Keratinocyte (primary cell): ENCODE results near the gene ANKS1B. TPM values are rescaled to one million over a fixed set of nuclear protein-coding genes. Genes with fewer than 3 reads are reported as not detected.

Source experiments
- DNase-seq: peaks from one replicate; pipeline ENCODE4 v3.0.0-alpha.2; 2011; ENCODE audit warnings: low read depth, missing footprints, low spot score
- FAIRE-seq: peaks from 2 replicates; lab custom pipeline; 2011; peaks lifted over from hg19 to GRCh38; lab: Jason Lieb, UNC
- H2AFZ ChIP-seq: 2 replicates; pipeline ENCODE4 v1.6.0; 2012; ENCODE audit warnings: low read length, control low read depth, inconsistent platforms; ENCODE audit not compliant: control insufficient read depth
- H3K27ac ChIP-seq: 2 replicates; pipeline ENCODE4 v1.5.1; 2011; ENCODE audit warnings: low read length; ENCODE audit not compliant: control insufficient read depth, insufficient read depth
- H3K27me3 ChIP-seq: 3 replicates; pipeline ENCODE4 v1.6.0; 2011; ENCODE audit warnings: low read length; ENCODE audit not compliant: control insufficient read depth, insufficient read depth; ENCODE audit errors: extremely low read depth
- H3K36me3 ChIP-seq, 2 experiments: 2 replicates in 1 of 2; 3 replicates in 1 of 2; pipeline ENCODE4 v1.5.1; 2011; ENCODE audit warnings: low read length in 2 of 2, mild to moderate bottlenecking in 1 of 2; ENCODE audit not compliant: control insufficient read depth in 2 of 2, insufficient read depth in 2 of 2; ENCODE audit errors: extremely low read depth in 1 of 2
- H3K4me1 ChIP-seq: 3 replicates; pipeline ENCODE4 v1.5.1; 2011; ENCODE audit warnings: low read length; ENCODE audit not compliant: control insufficient read depth, insufficient read depth; ENCODE audit errors: extremely low read depth
- H3K4me2 ChIP-seq: 3 replicates; pipeline ENCODE4 v1.6.0; 2011; ENCODE audit warnings: low read depth, low read length; ENCODE audit not compliant: control insufficient read depth, insufficient read depth; ENCODE audit errors: extremely low read depth
- H3K4me3 ChIP-seq, 3 experiments: fragments of 200-600 bp in 1 of 3; sonication (generic) in 1 of 3; 2 replicates in 2 of 3; 3 replicates in 1 of 3; pipeline ENCODE4 v1.5.1; 2011 to 2016; ENCODE audit warnings: low read length in 3 of 3, mild to moderate bottlenecking in 3 of 3, control low read depth in 2 of 3, inconsistent platforms in 1 of 3, low read depth in 1 of 3, mixed read lengths in 1 of 3, mixed run types in 1 of 3, moderate library complexity in 1 of 3; ENCODE audit not compliant: control insufficient read depth in 2 of 3, insufficient read depth in 2 of 3; ENCODE audit errors: extremely low read depth in 1 of 3
- H3K79me2 ChIP-seq: 2 replicates; pipeline ENCODE4 v1.6.0; 2012; ENCODE audit warnings: low read length; ENCODE audit not compliant: control insufficient read depth, insufficient read depth
- H3K9ac ChIP-seq: 3 replicates; pipeline ENCODE4 v1.6.0; 2011; ENCODE audit warnings: low read length; ENCODE audit not compliant: control insufficient read depth, insufficient read depth; ENCODE audit errors: extremely low read depth
- H3K9me1 ChIP-seq: 3 replicates; pipeline ENCODE4 v1.6.0; 2011; ENCODE audit warnings: low read length; ENCODE audit not compliant: control insufficient read depth, insufficient read depth; ENCODE audit errors: extremely low read depth
- H3K9me3 ChIP-seq: 2 replicates; pipeline ENCODE4 v1.5.1; 2012; ENCODE audit warnings: low read depth, low read length; ENCODE audit not compliant: control insufficient read depth
- H4K20me1 ChIP-seq: 3 replicates; pipeline ENCODE4 v1.6.0; 2011; ENCODE audit warnings: low read length; ENCODE audit not compliant: control insufficient read depth, insufficient read depth; ENCODE audit errors: extremely low read depth
- CTCF ChIP-seq, 3 experiments: IDR thresholded peaks in 1 of 3; conservative IDR thresholded peaks in 1 of 3; optimal IDR thresholded peaks in 1 of 3; 2 replicates in 2 of 3; 3 replicates in 1 of 3; pipeline versions ENCODE3 to v1.5.1; 2011; ENCODE audit warnings: low read length in 3 of 3, mild to moderate bottlenecking in 3 of 3, moderate library complexity in 2 of 3, control low read depth in 1 of 3, inconsistent platforms in 1 of 3; ENCODE audit not compliant: insufficient read depth in 2 of 3; ENCODE audit errors: extremely low read depth in 1 of 3
- EZH2 ChIP-seq: IDR thresholded peaks from one replicate; pipeline ENCODE4 v1.6.1; 2012; ENCODE audit warnings: inconsistent platforms, mild to moderate bottlenecking, low read length, moderate library complexity
- dilution Hi-C: fragments of 300-500 bp; cut with MboI; formaldehyde crosslinking; loops from one replicate; pipeline ENCODE4 v1.7.0; 2020; ENCODE audit warnings: low sequenced_read_pairs; ENCODE audit not compliant: extremely low pct_ligation_motif_present
- polyA plus RNA-seq, 5 experiments: library from polyadenylated mRNA; depleted of rRNA in 3 of 5; stranded (reverse) in 3 of 5; stranded (forward) in 1 of 5; unstranded in 1 of 5; fragments of >200 nt; gene quantifications; 1 replicate in 1 of 5; 2 replicates in 3 of 5; 3 replicates in 1 of 5; pipeline versions ENCODE4 v1.2.1 to v1.2.3, GENCODE V29; 2011 to 2012; ENCODE audit warnings: missing spikeins in 2 of 5, low read depth in 1 of 5, low replicate concordance in 1 of 5

The ANKS1B gene
- polyA plus RNA-seq, 1 donor (not counting 4 experiments of a cell fraction or from before 2014, with no cell fraction given), result not detected

DNA sequence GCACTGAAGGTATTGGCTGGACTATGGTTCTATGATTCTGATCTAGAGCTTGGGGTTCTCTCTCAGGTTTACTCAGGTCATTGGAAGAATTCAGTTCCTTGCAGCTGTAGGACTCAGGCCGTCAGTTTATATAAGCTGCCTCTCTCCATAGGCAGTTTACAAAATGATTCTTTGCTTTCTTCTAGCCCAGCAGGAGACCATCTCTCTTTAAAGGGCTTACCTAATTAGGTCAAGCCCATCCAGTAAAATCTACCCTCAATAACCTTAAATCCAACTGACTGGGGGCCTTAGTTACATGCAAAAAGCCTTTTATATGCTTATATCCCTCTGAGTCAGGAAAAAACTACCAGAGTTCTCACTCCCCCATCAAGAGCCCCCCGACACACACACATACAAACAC, 417.7 kb downstream of the ANKS1B start:
- Histone ChIP-seq H3K9me3 (no peaks in the 10 kb centered on the region), H3K4me3 (no peak overlapping the region), H3K27ac (no peak overlapping the region), H3K79me2 (no peaks in the 10 kb centered on the region), H3K4me2 (no peak overlapping the region), H3K9ac (no peak overlapping the region), H3K36me3 (no peaks in the 10 kb centered on the region), H3K4me1 (no peaks in the 10 kb centered on the region), H3K27me3 (no peaks in the 10 kb centered on the region), H3K9me1 (no peaks in the 10 kb centered on the region), H4K20me1 (no peaks in the 10 kb centered on the region), H2AFZ (no peak overlapping the region)
- DNase-seq (no peak), FAIRE-seq (no peak)
- TF ChIP-seq CTCF (optimal IDR thresholded peaks at IDR 0.05 in 1 of 3, IDR thresholded peaks at IDR 0.05 in 1 of 3, conservative IDR thresholded peaks at IDR 0.05 in 1 of 3; ENCODE audit: extremely low read depth in 1 of 3, insufficient read depth in 2 of 3, low read length in 3 of 3) (no peak), EZH2 (no peak)
- dilution Hi-C loops, result no loop called here

DNA sequence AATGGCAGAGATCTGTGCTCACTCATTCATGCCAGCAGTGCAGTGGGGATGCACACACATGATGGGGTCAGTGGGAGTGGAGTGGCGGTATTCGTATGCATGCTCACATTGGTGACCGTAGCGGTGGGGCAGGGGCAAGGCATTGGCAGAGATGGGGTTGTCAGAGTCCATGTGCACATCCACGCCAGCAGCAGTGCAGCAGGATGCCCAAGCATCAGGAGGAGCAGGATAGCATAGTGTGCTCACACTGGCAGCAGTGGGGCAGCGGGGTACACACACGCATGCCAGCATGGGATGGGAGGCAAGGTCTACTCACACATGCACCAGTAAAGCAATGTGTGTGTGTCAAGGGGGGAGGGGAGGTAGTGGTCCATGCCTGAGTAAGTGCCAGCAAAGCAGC, 426.6 kb downstream of the ANKS1B start:
- dilution Hi-C loops, result no loop called here
- Histone ChIP-seq H2AFZ (no peak overlapping the region), H3K9me3 (no peaks in the 10 kb centered on the region), H3K4me1 (no peaks in the 10 kb centered on the region), H3K9ac (no peak overlapping the region), H3K79me2 (no peaks in the 10 kb centered on the region), H3K27me3 (no peaks in the 10 kb centered on the region), H3K4me3 (no peak overlapping the region), H3K9me1 (no peaks in the 10 kb centered on the region), H3K27ac (no peak overlapping the region), H4K20me1 (no peaks in the 10 kb centered on the region), H3K4me2 (no peak overlapping the region), H3K36me3 (no peaks in the 10 kb centered on the region)
- DNase-seq (no peak), FAIRE-seq (no peak)
- TF ChIP-seq EZH2 (no peak), CTCF (optimal IDR thresholded peaks at IDR 0.05 in 1 of 3, IDR thresholded peaks at IDR 0.05 in 1 of 3, conservative IDR thresholded peaks at IDR 0.05 in 1 of 3; ENCODE audit: extremely low read depth in 1 of 3, insufficient read depth in 2 of 3, low read length in 3 of 3) (no peak)
